GM10847 (cell line): Measurements from ENCODE around the gene MEGF6.

Experiments used
- POLR2A ChIP-seq: IDR thresholded peaks from 2 replicates; pipeline ENCODE4 v1.6.1; 2011; ENCODE audit not compliant: insufficient read length; ENCODE audit errors: extremely low read depth

The MEGF6 gene

GRCh38 chr1:3475839-3476573 is 135.3 kb downstream of the MEGF6 start:
- no peak for TF ChIP-seq POLR2A

GRCh38 chr1:3474421-3474820 is 136.9 kb downstream of the MEGF6 start:
- no peak for TF ChIP-seq POLR2A

- no peak for TF ChIP-seq POLR2A
Observed at GRCh38 chr1:3474016-3474415, 137.3 kb downstream of the MEGF6 start.

GRCh38 chr1:3473381-3473844 is 137.9 kb downstream of the MEGF6 start:
- no peak for TF ChIP-seq POLR2A

- no peak for TF ChIP-seq POLR2A
Observed at GRCh38 chr1:3472906-3473305, 138.4 kb downstream of the MEGF6 start.

- TF ChIP-seq POLR2A: no peak
Observed at GRCh38 chr1:3472088-3472850, 139.0 kb downstream of the MEGF6 start.

- no peak for TF ChIP-seq POLR2A
Observed at GRCh38 chr1:3471356-3472087, 139.8 kb downstream of the MEGF6 start.

GRCh38 chr1:3470650-3471355 is 140.5 kb downstream of the MEGF6 start:
- TF ChIP-seq POLR2A: no peak

- no peak for TF ChIP-seq POLR2A
Observed at GRCh38 chr1:3469849-3470649, 141.3 kb downstream of the MEGF6 start.

GRCh38 chr1:3469104-3469848 is 142.0 kb downstream of the MEGF6 start:
- no peak for TF ChIP-seq POLR2A

- TF ChIP-seq POLR2A: no peak
Observed at GRCh38 chr1:3468236-3469103, 142.8 kb downstream of the MEGF6 start.

- TF ChIP-seq POLR2A: no peak
Observed at GRCh38 chr1:3467096-3468036, 143.9 kb downstream of the MEGF6 start.
